ENCODE results near the gene AQP11. TPM values are rescaled to one million over a fixed set of nuclear protein-coding genes. Genes with fewer than 3 reads are reported as not detected.

AQP11 gene
- total RNA-seq, 1 experiment from 2014 or later: 1.1 TPM

DNA sequence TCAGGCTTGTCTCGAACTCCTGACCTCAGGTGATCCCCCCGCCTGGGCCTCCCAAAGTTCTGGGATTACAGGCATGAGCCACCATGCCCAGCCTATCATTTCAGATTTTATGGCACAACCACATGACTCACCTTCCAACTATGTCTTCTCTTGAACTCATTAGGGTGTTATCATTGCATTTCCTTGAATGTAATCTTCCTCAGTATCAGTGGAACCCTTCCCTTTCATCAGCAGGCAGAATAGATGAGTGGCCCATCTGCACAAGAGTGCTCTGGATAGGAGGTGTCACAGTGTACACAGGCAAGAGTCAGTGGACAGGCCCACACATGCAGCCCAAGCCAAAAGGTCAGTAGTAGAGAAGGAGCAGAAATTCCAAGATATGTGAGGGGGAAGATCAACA is 29.1 kb upstream of the AQP11 start:
- peak; percentile 8 to 72 for DNase-seq
- H3K27ac ChIP-seq: no peak overlapping the region
- H3K4me2 ChIP-seq: no peak overlapping the region
- no peaks in the 10 kb centered on the region for H3K36me3 ChIP-seq (ENCODE audit: low read depth)
- no peak overlapping the region for H3K4me3 ChIP-seq
- H2AFZ ChIP-seq: no peak overlapping the region
- TF ChIP-seq EZH2 (IDR thresholded peaks at IDR 0.05; ENCODE audit: low read depth): no peak
- TF ChIP-seq, protein P1, sequence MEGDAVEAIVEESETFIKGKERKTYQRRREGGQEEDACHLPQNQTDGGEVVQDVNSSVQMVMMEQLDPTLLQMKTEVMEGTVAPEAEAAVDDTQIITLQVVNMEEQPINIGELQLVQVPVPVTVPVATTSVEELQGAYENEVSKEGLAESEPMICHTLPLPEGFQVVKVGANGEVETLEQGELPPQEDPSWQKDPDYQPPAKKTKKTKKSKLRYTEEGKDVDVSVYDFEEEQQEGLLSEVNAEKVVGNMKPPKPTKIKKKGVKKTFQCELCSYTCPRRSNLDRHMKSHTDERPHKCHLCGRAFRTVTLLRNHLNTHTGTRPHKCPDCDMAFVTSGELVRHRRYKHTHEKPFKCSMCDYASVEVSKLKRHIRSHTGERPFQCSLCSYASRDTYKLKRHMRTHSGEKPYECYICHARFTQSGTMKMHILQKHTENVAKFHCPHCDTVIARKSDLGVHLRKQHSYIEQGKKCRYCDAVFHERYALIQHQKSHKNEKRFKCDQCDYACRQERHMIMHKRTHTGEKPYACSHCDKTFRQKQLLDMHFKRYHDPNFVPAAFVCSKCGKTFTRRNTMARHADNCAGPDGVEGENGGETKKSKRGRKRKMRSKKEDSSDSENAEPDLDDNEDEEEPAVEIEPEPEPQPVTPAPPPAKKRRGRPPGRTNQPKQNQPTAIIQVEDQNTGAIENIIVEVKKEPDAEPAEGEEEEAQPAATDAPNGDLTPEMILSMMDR (conservative IDR thresholded peaks at IDR 0.05): no peak
- peaks cover 39% of the 10 kb centered on the region for H3K9me3 ChIP-seq (ENCODE audit: insufficient read depth, low read depth)
- intact Hi-C loops (cut with micrococcal nuclease; ENCODE audit: unreplicated experiment): no loop called here
- H3K9me2 ChIP-seq (ENCODE audit: insufficient read depth): no peaks in the 10 kb centered on the region
- no TSS peak for BruUV-seq (replicated peaks)
- peaks cover 14% of the 10 kb centered on the region for H3K4me1 ChIP-seq (replicated peaks; ENCODE audit: insufficient read depth)
- POLR2A ChIA-PET (ENCODE audit: unreplicated experiment): no interaction called here
- H3F3A ChIP-seq (ENCODE audit: insufficient read depth, low read depth): 0 out of 2 replicates have a peak, but pooled peaks cover 3% of the 10 kb centered on the region
- H3K27me3 ChIP-seq (ENCODE audit: insufficient read depth, low read depth): no peaks in the 10 kb centered on the region
- H4K20me1 ChIP-seq (ENCODE audit: insufficient read depth): no peaks in the 10 kb centered on the region
- H3K79me2 ChIP-seq (ENCODE audit: low read depth): no peaks in the 10 kb centered on the region
- CTCF ChIA-PET: no interaction called here

DNA sequence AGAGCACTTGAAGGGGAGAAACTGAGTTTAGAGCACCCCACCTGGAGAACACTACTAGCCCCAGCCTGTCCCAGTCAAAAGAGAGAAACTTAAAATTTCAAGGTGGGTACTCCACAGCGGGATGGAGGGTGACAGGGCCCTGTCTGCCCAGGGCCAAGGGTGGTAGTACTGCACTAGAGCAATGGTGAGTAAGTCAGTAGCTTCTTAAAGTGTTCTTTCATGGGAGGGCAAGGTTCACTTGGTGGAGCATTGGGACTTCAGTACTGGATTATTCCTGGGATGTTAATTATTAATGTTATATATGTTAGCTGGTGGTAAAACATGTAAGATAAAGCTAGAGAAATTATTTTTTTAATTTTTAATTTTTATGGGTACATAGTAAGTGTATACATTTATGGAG is 28.5 kb upstream of the AQP11 start:
- H3F3A ChIP-seq (ENCODE audit: insufficient read depth, low read depth): peaks cover 3% of the 10 kb centered on the region; the same call in 1 of the 2 replicates
- no peaks in the 10 kb centered on the region for H3K36me3 ChIP-seq (ENCODE audit: low read depth)
- no peak overlapping the region for H3K4me2 ChIP-seq
- H3K27me3 ChIP-seq (ENCODE audit: insufficient read depth, low read depth): no peaks in the 10 kb centered on the region
- no peak for DNase-seq
- H2AFZ ChIP-seq: no peak overlapping the region
- peaks cover 14% of the 10 kb centered on the region for H3K4me1 ChIP-seq (replicated peaks; ENCODE audit: insufficient read depth)
- no peaks in the 10 kb centered on the region for H4K20me1 ChIP-seq (ENCODE audit: insufficient read depth)
- TF ChIP-seq, protein P1 (conservative IDR thresholded peaks at IDR 0.05): no peak
- no peak for TF ChIP-seq EZH2 (IDR thresholded peaks at IDR 0.05; ENCODE audit: low read depth)
- peaks cover 44% of the 10 kb centered on the region for H3K9me3 ChIP-seq (ENCODE audit: insufficient read depth, low read depth)
- H3K4me3 ChIP-seq: no peak overlapping the region
- BruUV-seq (replicated peaks): no TSS peak
- no peaks in the 10 kb centered on the region for H3K9me2 ChIP-seq (ENCODE audit: insufficient read depth)
- intact Hi-C loops (cut with micrococcal nuclease; ENCODE audit: unreplicated experiment): no loop called here
- no peaks in the 10 kb centered on the region for H3K79me2 ChIP-seq (ENCODE audit: low read depth)
- H3K27ac ChIP-seq: no peak overlapping the region
- ChIA-PET CTCF (no interaction called here), POLR2A (ENCODE audit: unreplicated experiment) (no interaction called here)

DNA sequence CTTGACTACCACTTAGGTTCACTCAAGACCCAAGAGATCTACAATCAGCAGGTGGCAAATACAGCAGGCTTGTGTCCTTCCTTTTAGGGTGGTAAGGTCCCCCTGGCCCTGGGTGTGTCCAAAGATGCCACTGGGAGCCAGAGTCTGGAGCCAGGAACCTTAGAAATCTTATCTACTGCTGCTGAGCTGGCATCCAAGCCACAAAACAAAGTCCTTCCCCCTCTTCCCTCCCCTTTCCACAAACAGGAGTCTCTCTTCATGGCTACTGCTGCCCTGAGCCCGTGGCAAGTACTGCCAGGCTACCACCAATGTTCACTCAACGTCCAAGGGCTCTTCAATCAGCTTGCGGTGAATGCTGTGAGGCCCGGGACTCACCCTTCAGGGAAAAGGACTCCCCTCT is 21.4 kb upstream of the AQP11 start:
- ChIA-PET POLR2A (ENCODE audit: unreplicated experiment) (no interaction called here), CTCF (no interaction called here)
- Histone ChIP-seq H3K9me3 (ENCODE audit: insufficient read depth, low read depth) (peaks cover 29% of the 10 kb centered on the region), H2AFZ (no peak overlapping the region), H3K27ac (no peak overlapping the region), H3K4me1 (replicated peaks; ENCODE audit: insufficient read depth) (no peaks in the 10 kb centered on the region), H3K36me3 (ENCODE audit: low read depth) (no peaks in the 10 kb centered on the region), H3K27me3 (ENCODE audit: insufficient read depth, low read depth) (no peaks in the 10 kb centered on the region), H3K4me3 (no peak overlapping the region), H3K4me2 (no peak overlapping the region), H4K20me1 (ENCODE audit: insufficient read depth) (no peaks in the 10 kb centered on the region), H3K79me2 (ENCODE audit: low read depth) (no peaks in the 10 kb centered on the region), H3F3A (ENCODE audit: insufficient read depth, low read depth) (no peaks in the 10 kb centered on the region; the same call in 1 of the 2 replicates), H3K9me2 (ENCODE audit: insufficient read depth) (no peaks in the 10 kb centered on the region)
- no TSS peak for BruUV-seq (replicated peaks)
- TF ChIP-seq, protein P1 (conservative IDR thresholded peaks at IDR 0.05): no peak
- TF ChIP-seq EZH2 (IDR thresholded peaks at IDR 0.05; ENCODE audit: low read depth): no peak
- intact Hi-C loops (cut with micrococcal nuclease; ENCODE audit: unreplicated experiment): no loop called here
- DNase-seq: no peak
